ENCODE measurements around the gene PPIL6. TPM values are rescaled to one million over a fixed set of nuclear protein-coding genes. Genes with fewer than 3 reads are reported as not detected.
"Not testable (repeated sequence)": the region's sequence is repeated elsewhere in the genome, so short reads cannot be mapped to it uniquely, and the experiment has no call there.

Gene PPIL6
- polyA plus RNA-seq, 4 donors, result 16.6 to 21.7 (median 18.9) TPM

GRCh38 chr6:109467696-109468095 is 27.3 kb upstream of the PPIL6 start:
- DNase-seq (ENCODE audit: low read depth in 4 of 4, low spot score in 3 of 4), result no peak

- no peak for DNase-seq (ENCODE audit: low read depth in 4 of 4, low spot score in 3 of 4)
These were observed 25.9 kb upstream of the PPIL6 start for GRCh38 chr6:109466212-109466923.

GRCh38 chr6:109465772-109466171 is 25.3 kb upstream of the PPIL6 start:
- DNase-seq (ENCODE audit: low read depth in 4 of 4, low spot score in 3 of 4), result no peak

GRCh38 chr6:109461733-109462526 is 21.5 kb upstream of the PPIL6 start:
- no peak for DNase-seq (ENCODE audit: low read depth in 4 of 4, low spot score in 3 of 4)

GRCh38 chr6:109461205-109461604 is 20.8 kb upstream of the PPIL6 start:
- DNase-seq (ENCODE audit: low read depth in 4 of 4, low spot score in 3 of 4), result not testable (repeated sequence)

- DNase-seq (ENCODE audit: low read depth in 4 of 4, low spot score in 3 of 4), result no peak
These were observed 19.9 kb upstream of the PPIL6 start for GRCh38 chr6:109460161-109460829.

- DNase-seq (ENCODE audit: low read depth in 4 of 4, low spot score in 3 of 4), result no peak
These were observed 18.5 kb upstream of the PPIL6 start for GRCh38 chr6:109458774-109459531.

- no peak for DNase-seq (ENCODE audit: low read depth in 4 of 4, low spot score in 3 of 4)
These were observed 17.2 kb upstream of the PPIL6 start for GRCh38 chr6:109457562-109457996.

GRCh38 chr6:109456710-109457561 is 16.5 kb upstream of the PPIL6 start:
- no peak for DNase-seq (ENCODE audit: low read depth in 4 of 4, low spot score in 3 of 4)

- DNase-seq (ENCODE audit: low read depth in 4 of 4, low spot score in 3 of 4), result no peak
These were observed 15.7 kb upstream of the PPIL6 start for GRCh38 chr6:109456111-109456583.

- peak in 2 of 4 donors; percentile 27 to 36 for DNase-seq (ENCODE audit: low read depth in 4 of 4, low spot score in 3 of 4)
These were observed 15.1 kb upstream of the PPIL6 start, which contains the start of gene MICAL1 for GRCh38 chr6:109455437-109456110. Gene MICAL1, minus strand, starts transcription at chr6:109455772. Its CDS starts 1,576 bp downstream, at chr6:109454196.

GRCh38 chr6:109454496-109455436 is 14.3 kb upstream of the PPIL6 start:
- DNase-seq (ENCODE audit: low read depth in 4 of 4, low spot score in 3 of 4), result no peak

GRCh38 chr6:109453594-109454495 is 13.4 kb upstream of the PPIL6 start:
- DNase-seq (ENCODE audit: low read depth in 4 of 4, low spot score in 3 of 4), result no peak

- no peak for DNase-seq (ENCODE audit: low read depth in 4 of 4, low spot score in 3 of 4)
These were observed 12.7 kb upstream of the PPIL6 start for GRCh38 chr6:109453156-109453555.

GRCh38 chr6:109452181-109452580 is 11.8 kb upstream of the PPIL6 start:
- DNase-seq (ENCODE audit: low read depth in 4 of 4, low spot score in 3 of 4), result no peak

- no peak for DNase-seq (ENCODE audit: low read depth in 4 of 4, low spot score in 3 of 4)
These were observed 10.9 kb upstream of the PPIL6 start for GRCh38 chr6:109451376-109451775.

- no peak for DNase-seq (ENCODE audit: low read depth in 4 of 4, low spot score in 3 of 4)
These were observed 10.4 kb upstream of the PPIL6 start for GRCh38 chr6:109450801-109451200.

Data from right renal pelvis (tissue), 4 donors.